ENCODE results near the gene ACY1. TPM values are rescaled to one million over a fixed set of nuclear protein-coding genes. Genes with fewer than 3 reads are reported as not detected.

Gene ACY1
- total and polyA plus RNA-seq, 10 of the 15 experiments (the other 5 are each of a cell fraction or from before 2014, with no cell fraction given): 18.5 to 42.2 (median 27.8) TPM

- TF ChIP-seq E2F4 (IDR thresholded peaks at IDR 0.05; ENCODE audit: low read depth, low read length): no peak
- TF ChIP-seq, protein P1, sequence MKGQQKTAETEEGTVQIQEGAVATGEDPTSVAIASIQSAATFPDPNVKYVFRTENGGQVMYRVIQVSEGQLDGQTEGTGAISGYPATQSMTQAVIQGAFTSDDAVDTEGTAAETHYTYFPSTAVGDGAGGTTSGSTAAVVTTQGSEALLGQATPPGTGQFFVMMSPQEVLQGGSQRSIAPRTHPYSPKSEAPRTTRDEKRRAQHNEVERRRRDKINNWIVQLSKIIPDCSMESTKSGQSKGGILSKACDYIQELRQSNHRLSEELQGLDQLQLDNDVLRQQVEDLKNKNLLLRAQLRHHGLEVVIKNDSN (IDR thresholded peaks at IDR 0.05; ENCODE audit: borderline replicate concordance, extremely low read length, insufficient read depth, low read depth, low read length): no peak
- TF ChIP-seq SRF (IDR thresholded peaks at IDR 0.05; ENCODE audit: low read depth in 2 of 2, low read length in 2 of 2): no peak
- no peak for TF ChIP-seq EZH2 (IDR thresholded peaks at IDR 0.05; ENCODE audit: borderline replicate concordance, control insufficient read depth, low read depth, low read length)
- TF ChIP-seq RELA (IDR thresholded peaks at IDR 0.05; ENCODE audit: borderline replicate concordance, partially characterized antibody): no peak
- TF ChIP-seq NR2F1 (conservative IDR thresholded peaks at IDR 0.05): peak; percentile 44; the same call in 1 of the 2 replicates
- peak; percentile 34; the same call in 1 of the 2 replicates for TF ChIP-seq HCFC1 (IDR thresholded peaks at IDR 0.05; ENCODE audit: low read length)
- no peak for TF ChIP-seq MYC (IDR thresholded peaks at IDR 0.05; ENCODE audit: insufficient read depth, insufficient read length, insufficient replicate concordance, low read length, severe bottlenecking)
- peak; percentile 61 for TF ChIP-seq IKZF1 (conservative IDR thresholded peaks at IDR 0.05)
- TF ChIP-seq, protein P2, sequence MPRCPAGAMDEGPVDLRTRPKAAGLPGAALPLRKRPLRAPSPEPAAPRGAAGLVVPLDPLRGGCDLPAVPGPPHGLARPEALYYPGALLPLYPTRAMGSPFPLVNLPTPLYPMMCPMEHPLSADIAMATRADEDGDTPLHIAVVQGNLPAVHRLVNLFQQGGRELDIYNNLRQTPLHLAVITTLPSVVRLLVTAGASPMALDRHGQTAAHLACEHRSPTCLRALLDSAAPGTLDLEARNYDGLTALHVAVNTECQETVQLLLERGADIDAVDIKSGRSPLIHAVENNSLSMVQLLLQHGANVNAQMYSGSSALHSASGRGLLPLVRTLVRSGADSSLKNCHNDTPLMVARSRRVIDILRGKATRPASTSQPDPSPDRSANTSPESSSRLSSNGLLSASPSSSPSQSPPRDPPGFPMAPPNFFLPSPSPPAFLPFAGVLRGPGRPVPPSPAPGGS (IDR thresholded peaks at IDR 0.05; ENCODE audit: borderline replicate concordance, insufficient read depth, low read depth, low read length, poor library complexity, severe bottlenecking): no peak
- no peak for TF ChIP-seq NFIC (IDR thresholded peaks at IDR 0.05; ENCODE audit: low read depth, low read length)
- no peak for TF ChIP-seq POU2F2 (IDR thresholded peaks at IDR 0.05; ENCODE audit: borderline replicate concordance, low read depth, low read length)
- TF ChIP-seq NRF1 (conservative IDR thresholded peaks at IDR 0.05; ENCODE audit: low read depth, low read length): peak; percentile 37; the same call in 1 of the 2 replicates
- peak; percentile 74; the same call in 1 of the 2 replicates for TF ChIP-seq GATAD2B (conservative IDR thresholded peaks at IDR 0.05; ENCODE audit: low read depth)
- peak; percentile 88 for TF ChIP-seq POLR2A (IDR thresholded peaks at IDR 0.05; ENCODE audit: low read depth, low read length)
- peak; percentile 47; the same call in 1 of the 2 replicates for TF ChIP-seq RB1 (IDR thresholded peaks at IDR 0.05; ENCODE audit: borderline replicate concordance)
- peak; percentile 93 for TF ChIP-seq YY1 (IDR thresholded peaks at IDR 0.05; ENCODE audit: low read depth, low read length)
- TF ChIP-seq KDM1A (IDR thresholded peaks at IDR 0.05; ENCODE audit: borderline replicate concordance): no peak
- TF ChIP-seq BHLHE40 (IDR thresholded peaks at IDR 0.05; ENCODE audit: borderline replicate concordance in 1 of 2, low read depth in 2 of 2, low read length in 1 of 2): peak; percentile 6 to 63; a peak in 1 of 4 replicates
- TF ChIP-seq POLR2AphosphoS5 (IDR thresholded peaks at IDR 0.05; ENCODE audit: low read length): peak; percentile 64; the same call in 1 of the 2 replicates
- 0 out of 2 replicates have a peak, but pooled peaks have one; percentile 22 for TF ChIP-seq TCF3 (IDR thresholded peaks at IDR 0.05; ENCODE audit: borderline replicate concordance, insufficient read depth, low read depth, low read length)
- no peak for TF ChIP-seq POLR2AphosphoS2 (IDR thresholded peaks at IDR 0.05; ENCODE audit: low read depth, low read length)
- no peak for TF ChIP-seq CREM (IDR thresholded peaks at IDR 0.05; ENCODE audit: low read depth)
- no peak for TF ChIP-seq ESRRA (IDR thresholded peaks at IDR 0.05; ENCODE audit: low read length)
- no peak for TF ChIP-seq ZNF217 (IDR thresholded peaks at IDR 0.05)
- TF ChIP-seq DPF2 (IDR thresholded peaks at IDR 0.05): peak; percentile 64
Observed at GRCh38 chr3:51974963-51975851, 8.1 kb upstream of the ACY1 start, which contains the start of gene ABHD14A (continued).

All from GM12878 (cell line).